Femur (tissue), 1 donor: ENCODE data around the gene GPD1L.
"Not testable (repeated sequence)": the region's sequence is repeated elsewhere in the genome, so short reads cannot be mapped to it uniquely, and the experiment has no call there.

Source experiments
- DNase-seq: peaks from one replicate; pipeline ENCODE4 v3.0.0-alpha.2; 2017

The GPD1L gene

GRCh38 chr3:32186097-32186496 is 79.7 kb downstream of the GPD1L start:
- DNase-seq, result no peak

DNA sequence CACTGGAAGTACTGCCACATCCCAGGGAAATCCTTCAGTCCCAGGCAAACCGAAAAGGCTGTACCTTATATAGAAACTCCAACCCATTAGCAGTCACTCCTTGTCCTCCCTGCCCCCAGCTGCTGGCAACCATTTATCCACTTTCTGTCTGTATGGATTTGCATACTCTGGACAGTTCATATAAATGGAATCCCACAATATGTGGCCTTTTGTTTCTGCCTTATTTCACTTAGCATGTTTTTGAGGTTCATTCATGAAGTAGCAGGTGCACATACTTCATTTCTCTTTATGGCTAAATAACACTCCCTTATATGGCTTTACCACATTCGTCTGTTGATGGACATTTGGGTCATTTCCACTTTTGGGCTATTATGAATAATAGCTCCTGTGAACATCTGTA is 80.5 kb downstream of the GPD1L start:
- DNase-seq, result no peak

DNA sequence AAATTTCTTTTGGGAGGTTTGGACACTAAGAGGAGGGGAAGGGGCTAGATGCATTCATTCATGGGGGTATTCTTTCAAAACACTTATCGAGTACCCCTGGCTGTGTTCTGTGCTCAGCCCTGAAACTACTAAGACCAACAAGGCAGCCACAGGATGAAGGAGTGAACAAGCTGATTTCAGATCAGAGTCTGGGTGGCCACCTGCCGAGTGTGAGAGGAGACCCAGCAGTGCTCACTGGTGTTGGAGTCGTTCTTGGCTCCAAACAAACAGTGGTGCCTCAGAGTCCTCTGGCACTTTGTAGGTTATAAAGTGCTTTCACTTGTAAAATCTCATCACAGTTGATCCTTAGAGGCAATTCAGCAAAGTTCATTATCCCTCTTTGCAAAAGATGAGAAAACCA is 83.3 kb downstream of the GPD1L start:
- DNase-seq, result no peak

DNA sequence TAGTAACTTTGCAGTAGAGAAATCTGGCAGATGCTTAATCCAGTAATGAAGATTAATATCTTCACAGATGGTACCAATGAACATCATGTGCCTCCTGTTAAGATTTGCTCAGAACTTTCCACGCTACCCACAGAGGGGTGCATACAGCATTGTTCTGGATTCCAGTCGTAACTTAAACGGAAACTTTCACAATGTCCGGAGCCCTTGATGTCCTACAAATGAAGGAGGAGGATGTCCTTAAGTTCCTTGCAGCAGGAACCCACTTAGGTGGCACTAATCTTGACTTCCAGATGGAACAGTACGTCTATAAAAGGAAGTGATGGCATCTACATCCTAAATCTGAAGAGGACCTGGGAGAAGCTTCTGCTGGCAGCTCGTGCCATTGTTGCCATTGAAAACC is 84.1 kb downstream of the GPD1L start:
- DNase-seq, result not testable (repeated sequence)

- DNase-seq, result no peak
Measured at GRCh38 chr3:32193101-32193500, 86.7 kb downstream of the GPD1L start.

DNA sequence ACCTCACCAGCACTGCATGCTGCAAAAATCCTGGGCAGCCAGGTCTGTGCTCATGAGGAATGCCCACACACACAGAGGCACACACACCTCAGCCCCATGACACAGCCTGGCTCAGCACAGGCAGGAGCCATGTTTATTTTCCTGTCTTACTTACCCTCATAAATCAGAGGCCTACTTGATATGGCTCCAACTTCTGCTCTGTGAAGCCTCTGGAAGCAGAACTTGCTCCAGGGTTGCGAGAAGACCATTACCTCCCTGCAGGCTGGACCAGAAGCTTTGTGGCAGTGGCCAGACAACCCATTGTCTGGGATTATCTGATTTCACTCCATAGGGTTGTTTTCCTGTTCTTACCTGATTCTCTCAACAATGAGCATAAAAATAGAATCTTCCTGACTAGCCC is 88.2 kb downstream of the GPD1L start:
- no peak for DNase-seq

DNA sequence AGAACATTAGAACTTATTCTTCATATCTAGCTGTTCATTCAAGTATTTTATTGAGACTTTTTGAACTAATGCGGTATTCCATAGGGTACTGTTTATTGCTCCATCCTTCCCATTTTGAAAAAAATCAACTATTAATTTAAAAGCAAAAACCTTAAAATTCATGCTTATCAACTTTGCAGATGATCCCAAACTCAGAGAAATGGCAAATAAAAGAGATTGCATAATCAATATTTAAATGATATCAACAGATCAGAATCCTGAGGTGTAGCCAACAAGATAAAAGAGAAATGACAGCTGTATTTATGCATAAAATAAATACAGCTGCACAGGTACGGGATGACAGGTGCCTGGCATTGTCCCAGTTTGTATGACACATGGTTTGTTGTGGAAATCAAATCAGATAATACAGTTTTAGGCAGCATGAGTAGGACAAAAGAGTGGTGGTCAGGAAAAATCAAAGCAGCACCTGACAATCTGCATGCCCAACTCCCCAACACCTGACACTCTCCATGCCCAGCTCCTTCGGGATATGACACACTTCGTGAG is 89.6 kb downstream of the GPD1L start:
- no peak for DNase-seq

DNA sequence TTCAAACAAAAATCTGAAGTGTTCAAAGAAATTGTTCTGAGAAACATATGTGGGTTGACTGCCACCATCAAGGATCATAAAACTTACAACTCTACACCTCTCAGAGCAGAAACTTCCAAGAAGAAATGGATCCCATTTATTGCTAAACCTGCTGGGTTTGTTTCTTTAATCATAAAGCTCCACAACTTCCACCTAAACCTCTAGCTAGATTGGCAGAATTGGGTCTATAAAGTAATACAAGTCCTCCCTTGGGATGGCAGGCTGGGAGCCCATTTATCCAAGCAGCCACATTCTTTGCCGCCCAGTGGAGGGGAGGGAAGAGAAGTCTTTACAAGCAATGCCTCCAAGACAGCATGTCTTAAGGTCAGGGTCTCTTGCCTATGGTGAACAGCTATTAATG is 91.6 kb downstream of the GPD1L start:
- no peak for DNase-seq

DNA sequence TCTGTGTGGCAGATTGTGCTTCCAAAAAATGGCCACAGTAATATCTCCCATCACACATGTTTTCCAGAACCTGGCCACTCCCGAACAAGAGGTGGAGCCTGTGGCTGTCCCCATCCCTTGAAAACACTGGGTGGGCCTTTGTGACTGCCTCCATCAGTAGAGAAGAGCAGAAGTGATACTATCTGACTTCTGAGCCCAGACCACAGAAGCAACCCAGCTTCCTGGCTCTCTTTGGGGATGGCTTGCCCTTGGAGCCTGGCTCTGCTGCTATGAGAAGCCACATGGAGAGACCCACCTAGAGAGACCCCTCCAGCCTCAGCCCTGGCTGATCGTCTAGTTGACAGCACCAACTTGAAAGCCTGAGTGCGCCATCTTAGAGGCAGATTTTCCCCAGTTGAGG is 92.3 kb downstream of the GPD1L start:
- DNase-seq, result no peak

GRCh38 chr3:32200490-32200889 is 94.1 kb downstream of the GPD1L start:
- peak; percentile 82 for DNase-seq

GRCh38 chr3:32200992-32201758 is 94.8 kb downstream of the GPD1L start:
- DNase-seq, result no peak

DNA sequence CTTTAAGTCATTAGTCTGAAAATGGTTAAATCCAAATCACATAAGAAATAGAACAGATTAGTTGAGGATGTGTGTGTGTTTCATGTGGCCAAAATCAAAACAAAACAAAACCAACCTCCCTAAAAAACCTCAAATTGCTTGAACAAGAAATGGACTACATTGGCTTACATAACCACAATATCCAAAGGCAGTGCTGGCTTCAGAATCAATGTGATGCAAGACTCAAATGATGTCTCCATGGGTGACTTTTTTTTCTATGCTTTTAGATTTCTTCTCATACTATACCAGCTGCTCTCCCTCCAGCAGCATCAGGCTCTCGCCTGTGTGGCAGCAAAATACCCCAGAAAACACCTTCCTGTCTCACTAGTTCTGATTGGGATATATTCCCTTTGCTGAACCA is 96.1 kb downstream of the GPD1L start:
- no peak for DNase-seq

DNA sequence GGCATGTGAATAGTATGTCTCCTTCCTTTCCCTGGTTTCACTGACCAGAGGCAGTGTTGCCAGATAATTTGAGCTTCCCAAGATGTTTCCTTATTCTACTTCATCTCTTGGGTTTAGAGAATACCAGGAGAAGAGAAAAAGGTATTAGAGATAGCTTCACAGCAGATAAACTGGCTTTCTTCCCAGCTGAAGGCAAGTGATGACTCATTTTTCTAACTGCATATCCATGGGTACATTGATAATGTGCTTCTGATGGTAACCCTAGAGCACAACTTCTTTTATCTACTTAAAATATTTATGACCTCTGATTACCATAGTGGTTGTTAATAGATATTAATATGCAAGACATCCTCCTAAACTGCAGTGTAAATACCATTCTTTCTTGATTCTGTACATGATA is 97.4 kb downstream of the GPD1L start:
- no peak for DNase-seq

GRCh38 chr3:32208447-32208846 is 102.0 kb downstream of the GPD1L start:
- no peak for DNase-seq

DNA sequence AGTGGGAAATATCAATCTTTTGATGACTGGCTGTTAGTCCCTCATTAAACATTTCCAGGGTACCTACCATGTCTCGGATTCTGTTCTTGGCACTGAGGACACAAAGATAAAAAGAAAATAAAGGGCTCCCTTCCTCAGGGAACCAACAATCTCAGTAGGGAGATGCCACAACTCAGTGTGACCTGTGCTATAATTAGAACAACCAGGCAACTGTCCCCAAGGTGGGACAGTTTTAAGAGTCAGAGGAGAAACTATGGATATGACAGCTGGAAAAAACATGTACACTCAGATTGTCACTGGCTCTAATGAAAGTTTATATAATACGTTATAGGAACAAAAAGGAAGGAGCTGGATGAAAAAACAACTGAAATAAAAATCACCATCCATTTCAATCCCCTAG is 108.8 kb downstream of the GPD1L start:
- DNase-seq, result no peak

DNA sequence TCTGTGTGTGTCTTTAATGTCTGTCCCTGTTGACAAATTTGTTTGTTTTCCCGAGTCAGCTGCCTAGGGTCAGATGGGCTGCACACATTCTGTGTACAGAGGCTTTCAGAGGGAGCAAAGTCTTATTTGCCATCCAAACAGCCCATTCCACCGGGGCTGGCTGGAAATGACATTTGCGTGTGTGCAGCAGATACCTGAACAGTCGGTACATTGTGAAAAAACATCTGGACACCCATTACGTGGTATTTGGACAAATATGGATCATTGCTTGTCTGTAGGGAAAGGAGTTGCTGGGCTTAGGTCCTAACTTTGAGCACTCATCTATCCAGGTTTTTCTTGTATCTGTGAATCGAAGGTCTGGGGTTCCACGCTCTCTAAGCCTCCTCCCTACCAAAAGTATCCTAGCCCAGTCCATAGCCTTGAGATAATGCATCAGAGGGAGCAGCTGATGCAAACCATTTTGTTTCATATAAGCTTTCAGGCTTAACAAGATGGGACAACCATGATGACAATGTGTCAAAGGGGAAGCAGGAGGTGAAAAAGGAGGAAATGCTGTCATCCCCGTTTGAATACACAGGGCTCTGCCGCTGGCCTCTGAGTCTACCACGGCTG is 109.9 kb downstream of the GPD1L start:
- no peak for DNase-seq

GRCh38 chr3:32217339-32217738 is 110.9 kb downstream of the GPD1L start:
- DNase-seq, result no peak
